WERI-Rb-1 (cell line): ENCODE results near the gene RSRC1.

Experiments
- DNase-seq: peaks from one replicate; pipeline ENCODE4 v3.0.0-alpha.2; 2020
- H3K27ac ChIP-seq: fragments of 250-450 bp; sonication (Bioruptor Pico); 2 replicates; pipeline ENCODE4 v1.5.1; 2020; ENCODE audit warnings: mild to moderate bottlenecking, moderate library complexity
- H3K27me3 ChIP-seq: fragments of 250-450 bp; sonication (Bioruptor Pico); 2 replicates; pipeline ENCODE4 v1.5.1; 2021; ENCODE audit warnings: mild to moderate bottlenecking, low read depth, moderate library complexity; ENCODE audit not compliant: insufficient read depth, severe bottlenecking
- H3K36me3 ChIP-seq: fragments of 250-450 bp; sonication (Bioruptor Pico); 2 replicates; pipeline ENCODE4 v1.5.1; 2020; ENCODE audit warnings: mild to moderate bottlenecking, moderate library complexity
- H3K4me3 ChIP-seq: 2 replicates; pipeline ENCODE4 v1.5.1; 2011; ENCODE audit warnings: low read depth, mild to moderate bottlenecking, control low read depth, low read length
- H3K9me3 ChIP-seq: fragments of 250-450 bp; sonication (Bioruptor Pico); 2 replicates; pipeline ENCODE4 v1.5.1; 2021; ENCODE audit warnings: mild to moderate bottlenecking, moderate library complexity; ENCODE audit not compliant: severe bottlenecking
- TF ChIP-seq, protein P1 (sequence below): IDR thresholded peaks from 2 replicates; pipeline ENCODE4 v1.5.1; 2011; ENCODE audit warnings: low read depth, mild to moderate bottlenecking, control low read depth, inconsistent platforms, low read length

Gene RSRC1

DNA sequence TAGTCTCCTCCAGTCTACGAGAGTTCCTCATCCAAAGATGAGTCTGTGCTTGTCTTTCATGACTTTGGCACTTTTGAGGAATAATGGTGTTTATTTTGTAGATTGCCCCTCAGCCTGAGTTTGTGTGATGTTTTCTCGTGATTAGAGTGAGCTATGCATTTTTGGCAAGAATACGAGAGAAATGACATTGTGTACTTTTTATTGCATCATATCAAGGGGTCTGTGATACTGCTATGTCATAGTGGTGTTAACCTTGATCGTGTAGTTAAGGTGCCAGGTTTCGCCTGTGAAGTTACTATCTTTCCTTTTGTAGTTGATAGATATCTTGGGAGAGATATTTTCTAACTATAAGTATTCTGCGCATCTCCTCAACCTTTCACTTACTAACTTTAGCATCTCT, 18.9 kb downstream of the RSRC1 start:
- no peaks in the 10 kb centered on the region for H3K27me3 ChIP-seq
- no peaks in the 10 kb centered on the region for H3K9me3 ChIP-seq
- no peak overlapping the region for H3K4me3 ChIP-seq
- H3K27ac ChIP-seq = no peak overlapping the region
- peaks cover 18% of the 10 kb centered on the region for H3K36me3 ChIP-seq
- TF ChIP-seq, protein P1, sequence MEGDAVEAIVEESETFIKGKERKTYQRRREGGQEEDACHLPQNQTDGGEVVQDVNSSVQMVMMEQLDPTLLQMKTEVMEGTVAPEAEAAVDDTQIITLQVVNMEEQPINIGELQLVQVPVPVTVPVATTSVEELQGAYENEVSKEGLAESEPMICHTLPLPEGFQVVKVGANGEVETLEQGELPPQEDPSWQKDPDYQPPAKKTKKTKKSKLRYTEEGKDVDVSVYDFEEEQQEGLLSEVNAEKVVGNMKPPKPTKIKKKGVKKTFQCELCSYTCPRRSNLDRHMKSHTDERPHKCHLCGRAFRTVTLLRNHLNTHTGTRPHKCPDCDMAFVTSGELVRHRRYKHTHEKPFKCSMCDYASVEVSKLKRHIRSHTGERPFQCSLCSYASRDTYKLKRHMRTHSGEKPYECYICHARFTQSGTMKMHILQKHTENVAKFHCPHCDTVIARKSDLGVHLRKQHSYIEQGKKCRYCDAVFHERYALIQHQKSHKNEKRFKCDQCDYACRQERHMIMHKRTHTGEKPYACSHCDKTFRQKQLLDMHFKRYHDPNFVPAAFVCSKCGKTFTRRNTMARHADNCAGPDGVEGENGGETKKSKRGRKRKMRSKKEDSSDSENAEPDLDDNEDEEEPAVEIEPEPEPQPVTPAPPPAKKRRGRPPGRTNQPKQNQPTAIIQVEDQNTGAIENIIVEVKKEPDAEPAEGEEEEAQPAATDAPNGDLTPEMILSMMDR = no peak
- no peak for DNase-seq

- no peaks in the 10 kb centered on the region for H3K27me3 ChIP-seq
- no peaks in the 10 kb centered on the region for H3K9me3 ChIP-seq
- peaks cover 3% of the 10 kb centered on the region; the same call in 1 of the 2 replicates for H3K36me3 ChIP-seq
- no peak overlapping the region for H3K4me3 ChIP-seq
- no peak overlapping the region for H3K27ac ChIP-seq
- TF ChIP-seq, protein P1 = no peak
- no peak for DNase-seq
Measured at GRCh38 chr3:158134363-158134762, 24.5 kb downstream of the RSRC1 start.

DNA sequence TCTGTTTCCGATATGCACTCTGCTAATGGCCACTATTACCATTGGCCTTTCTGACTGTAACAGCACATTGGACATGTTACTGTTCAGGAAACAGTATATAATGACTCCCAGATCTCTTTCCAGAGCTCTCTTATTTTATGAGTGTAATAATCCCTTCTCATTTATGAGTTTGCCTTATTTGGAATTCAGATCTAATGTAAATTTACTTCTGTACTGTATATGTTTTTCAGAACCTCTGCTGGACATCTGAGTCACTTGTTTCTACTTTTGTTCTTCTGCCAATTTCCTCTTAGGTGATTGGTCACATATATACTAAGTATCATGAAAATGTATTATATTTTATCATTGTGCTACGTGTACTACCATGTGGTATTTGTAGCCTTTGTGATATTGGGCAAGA, 30.5 kb downstream of the RSRC1 start:
- Histone ChIP-seq H3K4me3 (no peak overlapping the region), H3K27ac (no peak overlapping the region), H3K27me3 (no peaks in the 10 kb centered on the region), H3K36me3 (peaks cover 3% of the 10 kb centered on the region; the same call in 1 of the 2 replicates), H3K9me3 (no peaks in the 10 kb centered on the region)
- no peak for DNase-seq
- TF ChIP-seq, protein P1 = no peak

DNA sequence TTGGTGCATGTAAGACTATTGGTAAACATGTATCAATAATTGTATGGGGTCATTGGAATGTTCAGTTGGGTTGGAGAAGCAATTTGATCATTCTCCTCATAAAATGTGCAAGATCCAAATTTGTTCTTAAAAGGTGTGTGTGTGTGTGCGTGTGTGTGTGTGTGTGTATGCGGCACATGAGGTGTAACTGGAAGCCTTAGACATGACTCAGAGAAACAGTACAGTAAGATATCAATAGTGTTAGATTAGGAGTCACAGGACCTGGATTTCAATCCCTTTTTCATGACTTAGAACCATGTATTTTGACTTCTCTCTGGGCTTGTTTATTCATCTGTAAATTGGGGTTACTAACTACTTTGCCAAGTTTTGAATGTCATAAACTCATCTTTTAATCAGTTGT, 38.3 kb downstream of the RSRC1 start:
- Histone ChIP-seq H3K9me3 (no peaks in the 10 kb centered on the region), H3K4me3 (no peak overlapping the region)
- TF ChIP-seq, protein P1 = no peak

GRCh38 chr3:158152186-158152585, 42.3 kb downstream of the RSRC1 start:
- Histone ChIP-seq H3K27me3 (no peaks in the 10 kb centered on the region), H3K36me3 (no peaks in the 10 kb centered on the region), H3K27ac (no peak overlapping the region), H3K4me3 (no peak overlapping the region), H3K9me3 (no peaks in the 10 kb centered on the region)
- TF ChIP-seq, protein P1 = no peak
- no peak for DNase-seq

More for the DNA sequence above, 38.3 kb downstream of the RSRC1 start:
- no peak for DNase-seq
- H3K27me3 ChIP-seq = no peaks in the 10 kb centered on the region
- no peak overlapping the region for H3K27ac ChIP-seq
- H3K36me3 ChIP-seq = no peaks in the 10 kb centered on the region

DNA sequence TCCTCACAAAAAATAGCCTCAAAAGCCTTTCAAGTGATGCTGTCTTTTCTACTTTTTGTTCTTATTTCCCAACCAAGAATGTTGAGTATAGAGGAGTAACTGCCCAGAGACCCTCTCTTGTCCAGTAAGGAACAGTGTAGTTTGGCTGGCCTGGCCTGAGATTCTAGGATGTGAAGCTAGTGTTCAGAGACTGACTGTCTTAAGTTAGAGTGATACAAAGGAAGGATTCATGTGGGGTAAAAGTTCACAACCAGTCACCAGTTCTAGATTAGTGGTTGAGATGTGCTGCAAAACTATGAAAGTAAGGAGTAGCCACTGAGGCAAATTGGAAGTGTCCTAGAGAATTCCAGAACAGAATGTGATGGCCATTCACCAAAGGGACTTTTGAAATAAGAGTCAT, 49.1 kb downstream of the RSRC1 start:
- no peaks in the 10 kb centered on the region for H3K27me3 ChIP-seq
- TF ChIP-seq, protein P1 = no peak
- H3K36me3 ChIP-seq = no peaks in the 10 kb centered on the region
- H3K9me3 ChIP-seq = no peaks in the 10 kb centered on the region
- no peak overlapping the region for H3K27ac ChIP-seq
- no peak overlapping the region for H3K4me3 ChIP-seq
- DNase-seq = no peak
